Measurements from ENCODE around the gene CAPN13.

The CAPN13 gene

GRCh38 chr2:30761226-30761625, 46.0 kb downstream of the CAPN13 start:
- no peak for DNase-seq

DNA sequence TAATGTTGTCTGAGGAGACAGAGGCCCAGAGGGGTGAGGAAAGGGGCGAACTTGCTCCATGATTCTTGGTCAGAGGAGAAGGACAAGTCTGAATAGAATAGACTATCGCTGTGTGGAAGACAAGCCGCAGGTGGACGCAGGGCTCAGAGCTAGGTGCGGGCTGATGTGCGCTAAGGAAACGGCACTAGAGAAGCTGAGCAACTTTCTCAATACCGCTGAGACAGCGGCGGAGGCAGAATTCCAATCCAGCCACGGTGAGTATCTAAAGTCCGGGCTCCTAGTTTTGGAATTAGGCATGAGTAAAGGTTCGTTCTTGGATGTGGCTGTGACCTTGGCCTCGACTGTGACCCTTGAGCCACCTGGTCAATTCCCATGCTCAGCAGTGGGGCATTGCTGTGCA, 47.8 kb downstream of the CAPN13 start:
- DNase-seq: no peak

GRCh38 chr2:30758191-30758651, 49.0 kb downstream of the CAPN13 start:
- DNase-seq: no peak

GRCh38 chr2:30757749-30758148, 49.5 kb downstream of the CAPN13 start:
- DNase-seq: no peak

- no peak for DNase-seq
Observed at GRCh38 chr2:30756971-30757370, 50.3 kb downstream of the CAPN13 start.

DNA sequence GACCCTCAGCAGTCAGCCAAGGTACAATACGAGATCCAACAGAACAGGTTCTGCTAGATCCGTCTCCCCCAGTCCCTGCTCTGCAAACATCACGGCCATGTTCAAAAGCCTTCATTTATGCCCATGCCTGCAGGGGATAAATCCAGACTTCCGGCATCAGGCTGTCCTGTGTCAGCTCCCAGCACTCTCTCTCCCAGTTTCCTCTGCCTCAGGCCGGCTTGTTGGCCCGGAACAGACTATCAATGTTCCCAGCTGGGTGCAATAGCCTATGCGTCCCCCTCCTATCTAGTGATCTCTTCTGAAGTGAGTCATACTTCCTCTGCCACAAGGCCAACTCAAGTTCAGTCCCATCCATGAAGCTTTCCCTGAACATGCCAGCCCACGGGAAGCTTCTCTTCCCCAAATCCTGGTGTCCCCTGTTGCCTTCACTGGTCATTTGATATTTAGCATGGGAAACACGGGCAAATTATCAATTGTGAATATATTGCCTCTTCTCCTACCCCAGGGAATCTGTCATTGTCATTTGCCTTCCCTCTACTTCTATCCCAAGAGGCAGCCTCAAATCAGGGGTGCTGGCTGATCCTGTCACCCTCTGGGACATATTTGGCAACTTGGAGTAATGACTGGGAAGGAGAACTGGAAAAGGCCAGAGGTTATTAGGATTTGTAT, 51.1 kb downstream of the CAPN13 start:
- DNase-seq: no peak

- no peak for DNase-seq
Observed at GRCh38 chr2:30753630-30754029, 53.6 kb downstream of the CAPN13 start.

DNA sequence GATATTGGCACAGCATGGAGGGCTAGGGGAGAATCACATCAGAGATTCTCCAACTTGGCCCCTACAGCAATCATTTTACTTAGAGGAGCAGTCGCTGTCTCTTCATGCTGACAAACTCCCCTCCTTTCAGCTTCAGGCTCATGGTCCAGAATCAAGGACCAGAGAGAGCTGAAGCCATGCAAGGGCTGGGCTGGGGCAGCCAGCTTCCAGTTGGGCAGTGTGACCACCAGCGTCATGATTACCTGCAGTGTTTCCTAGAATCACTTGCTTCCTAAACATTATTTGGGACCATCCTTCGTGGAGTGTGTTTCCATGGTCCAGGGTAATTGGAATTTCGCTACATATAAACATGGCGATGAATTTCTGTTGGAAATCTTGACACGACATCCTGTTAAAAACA, 54.4 kb downstream of the CAPN13 start:
- no peak for DNase-seq

- no peak for DNase-seq
Observed at GRCh38 chr2:30747206-30747605, 60.0 kb downstream of the CAPN13 start.

GRCh38 chr2:30744823-30745222, 62.4 kb downstream of the CAPN13 start:
- DNase-seq: no peak

DNA sequence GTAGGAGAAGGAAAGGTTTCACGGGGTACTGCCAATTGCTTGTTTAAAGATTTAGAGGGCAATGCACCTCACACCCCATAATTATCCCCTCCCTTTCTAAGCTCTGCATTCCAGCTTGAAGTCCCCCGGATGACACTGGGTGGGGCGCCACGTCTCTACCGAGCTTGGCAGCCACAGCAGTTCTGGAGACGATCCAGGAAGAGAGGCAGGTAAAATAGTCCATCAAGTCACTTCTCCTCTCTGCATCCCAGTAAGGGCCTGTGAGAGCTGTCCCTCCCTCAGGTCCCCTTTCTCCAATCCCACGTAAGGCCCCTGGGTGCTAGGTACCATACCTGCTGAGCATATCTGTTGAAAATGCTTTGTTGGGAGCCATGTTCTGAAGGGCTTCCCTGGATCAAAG, 65.7 kb downstream of the CAPN13 start:
- DNase-seq: no peak

- DNase-seq: no peak
Observed at GRCh38 chr2:30738141-30738911, 68.9 kb downstream of the CAPN13 start.

- DNase-seq: no peak
Observed at GRCh38 chr2:30737326-30737610, 70.0 kb downstream of the CAPN13 start.

DNA sequence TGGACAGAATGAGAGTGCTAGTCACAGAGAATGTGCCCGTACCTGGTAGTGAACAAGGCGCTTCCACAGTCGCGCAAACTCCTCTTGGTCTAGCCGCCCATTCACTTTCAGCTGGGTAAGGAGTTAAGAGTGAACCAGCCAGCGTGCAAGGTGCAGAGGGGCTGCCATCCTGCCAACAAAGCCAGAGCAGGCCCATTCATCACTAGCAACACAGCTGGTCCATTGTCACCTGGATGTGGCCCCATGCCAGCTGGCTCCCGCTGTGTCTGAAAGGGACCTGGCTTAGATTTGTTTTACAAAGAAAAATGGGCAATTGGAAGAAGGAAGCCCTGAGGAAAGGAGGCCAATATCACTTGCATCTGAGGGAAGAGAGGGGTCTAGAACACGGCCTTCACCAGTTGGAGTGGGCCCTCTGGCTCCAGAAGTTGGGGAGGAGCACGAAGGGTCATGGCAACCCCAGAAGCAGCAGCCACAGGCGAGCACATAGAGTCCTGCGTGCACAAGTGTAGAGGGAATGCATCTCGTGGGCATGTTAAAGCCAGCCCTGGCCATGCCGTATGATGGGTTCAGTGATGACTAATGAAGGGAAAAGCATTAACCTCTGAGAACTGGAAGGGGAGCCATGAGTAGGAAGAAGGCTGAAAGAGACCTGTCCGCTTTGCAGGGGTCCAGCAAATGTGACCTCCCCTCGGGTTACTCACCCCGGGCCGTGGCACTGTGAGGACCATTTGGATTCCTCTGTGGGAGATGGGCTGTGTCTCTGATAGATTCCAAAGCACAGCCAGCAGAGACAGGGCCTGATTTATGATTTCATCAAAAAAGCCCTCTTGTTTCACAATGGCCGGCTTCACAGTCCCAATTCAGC, 70.6 kb downstream of the CAPN13 start:
- DNase-seq: no peak

GRCh38 chr2:30733876-30734520, 73.2 kb downstream of the CAPN13 start:
- no peak for DNase-seq

DNA sequence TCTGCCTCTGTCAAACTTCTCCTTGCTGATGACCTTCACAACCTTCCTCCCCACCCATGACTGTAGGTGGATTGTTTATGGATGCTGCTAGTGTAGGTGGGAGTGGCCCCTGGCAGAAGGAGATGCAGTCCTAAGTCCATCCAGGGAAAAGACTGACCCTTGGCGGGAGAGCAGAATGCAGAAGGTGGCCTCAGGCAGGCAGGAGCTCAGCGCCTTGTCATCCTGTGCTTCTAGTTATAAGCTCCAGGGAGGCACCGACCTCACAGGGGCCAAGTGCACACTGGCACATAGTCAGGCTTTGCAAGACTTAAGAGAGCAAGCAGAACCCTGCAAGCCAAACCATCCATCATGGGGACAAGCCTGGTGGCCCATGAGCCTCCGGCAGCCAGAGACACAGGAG, 74.4 kb downstream of the CAPN13 start:
- DNase-seq: no peak

GRCh38 chr2:30732376-30732775, 74.9 kb downstream of the CAPN13 start:
- no peak for DNase-seq

DNA sequence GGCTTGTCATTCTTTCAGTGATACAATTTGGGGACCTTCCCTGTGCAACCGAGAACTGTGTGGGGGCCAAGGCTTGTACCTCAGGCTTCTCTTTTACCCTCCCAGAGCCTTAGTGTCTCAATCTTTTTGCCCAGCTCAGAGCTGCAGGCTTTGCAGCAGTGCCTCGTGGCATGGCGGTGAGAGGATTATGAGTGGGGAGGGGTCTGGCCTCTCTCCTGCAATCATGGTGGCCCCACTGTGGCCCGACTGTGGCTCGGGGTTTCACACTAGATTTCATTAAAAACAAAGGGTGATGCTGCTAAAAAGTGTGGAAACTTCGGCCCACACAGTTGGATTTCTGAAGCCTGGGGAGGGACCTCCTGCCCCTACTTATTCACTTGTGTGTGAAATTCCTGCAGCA, 75.5 kb downstream of the CAPN13 start:
- no peak for DNase-seq

GRCh38 chr2:30730736-30731647, 76.3 kb downstream of the CAPN13 start:
- DNase-seq: no peak

DNA sequence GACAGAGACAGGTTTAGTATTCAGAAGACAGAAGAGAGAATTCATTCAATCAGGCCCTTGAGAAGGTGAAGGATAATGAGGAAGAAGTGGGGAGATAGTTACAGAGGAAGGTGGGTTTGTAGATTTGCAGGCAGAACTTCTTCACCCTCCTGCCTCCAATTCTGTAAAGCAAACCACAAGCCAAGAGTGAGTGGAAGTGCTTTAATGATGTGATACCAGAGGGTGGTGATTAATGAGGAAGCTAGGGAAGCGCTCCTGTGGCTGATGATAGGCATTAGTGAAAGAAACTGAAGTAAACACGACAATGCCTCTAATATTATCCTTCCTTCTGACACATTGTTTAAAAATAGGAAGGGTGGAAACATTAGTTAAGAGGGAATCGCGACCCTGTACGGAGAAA, 78.2 kb downstream of the CAPN13 start:
- DNase-seq: no peak

DNA sequence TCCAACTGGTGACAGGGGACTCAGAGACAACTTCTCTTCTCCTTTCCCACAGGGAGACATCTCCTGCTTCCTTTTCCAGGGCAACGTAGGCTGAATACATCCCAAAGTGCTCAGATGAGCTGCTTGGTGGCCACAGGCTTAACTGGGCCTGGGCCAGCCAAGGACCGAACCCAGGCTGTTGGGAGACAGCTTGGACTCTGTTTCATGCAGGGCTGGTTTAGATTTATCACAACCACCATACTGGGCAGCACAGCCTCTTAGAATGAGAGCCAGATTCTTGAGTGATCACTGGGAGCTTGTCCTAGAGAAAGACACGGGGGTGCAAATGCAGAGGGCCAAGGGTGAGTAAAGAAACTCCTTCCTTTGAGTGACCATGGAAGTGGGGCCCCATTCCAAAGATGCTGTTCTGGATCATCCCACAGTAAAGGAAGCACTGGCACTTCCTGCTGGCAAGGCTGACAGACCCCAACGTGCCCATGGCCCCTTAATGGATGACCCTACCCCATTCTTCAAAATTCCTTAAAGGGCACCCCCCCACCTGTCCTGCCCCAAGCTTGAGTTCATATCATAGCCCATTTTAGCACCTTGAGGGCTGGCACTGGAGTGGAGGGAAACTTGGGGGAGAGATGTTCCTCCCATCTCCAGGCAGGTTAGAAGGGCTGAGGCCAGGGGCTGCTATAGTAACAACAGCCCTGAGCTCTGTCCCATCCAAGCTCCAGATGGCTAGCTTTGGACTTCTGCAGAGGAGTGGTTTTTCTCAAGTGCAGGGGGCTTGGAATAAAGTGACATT, 84.1 kb downstream of the CAPN13 start:
- no peak for DNase-seq

Data from hippocampal formation (tissue), 2 donors.